ENCODE results near the gene CD28.

CD28 gene

DNA sequence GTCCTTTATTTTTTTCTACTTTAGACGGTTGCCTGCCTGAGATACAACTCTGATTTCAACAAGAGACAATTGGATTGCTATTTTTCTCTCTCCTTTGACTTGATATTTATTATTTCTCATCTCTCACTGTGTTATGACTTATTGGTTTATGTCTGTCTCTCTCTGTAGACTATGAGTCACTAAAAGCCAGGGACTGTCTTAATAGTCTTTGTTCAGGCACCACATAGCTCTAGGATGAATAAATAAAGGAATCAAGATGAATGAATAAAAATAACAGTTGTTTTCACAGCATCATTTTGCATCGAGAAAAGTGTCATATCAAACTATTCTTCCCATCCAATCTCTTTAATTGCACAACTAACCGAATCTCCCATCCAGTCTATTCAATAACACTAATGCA is 31.4 kb upstream of the CD28 start:
- TF ChIP-seq, protein P1, sequence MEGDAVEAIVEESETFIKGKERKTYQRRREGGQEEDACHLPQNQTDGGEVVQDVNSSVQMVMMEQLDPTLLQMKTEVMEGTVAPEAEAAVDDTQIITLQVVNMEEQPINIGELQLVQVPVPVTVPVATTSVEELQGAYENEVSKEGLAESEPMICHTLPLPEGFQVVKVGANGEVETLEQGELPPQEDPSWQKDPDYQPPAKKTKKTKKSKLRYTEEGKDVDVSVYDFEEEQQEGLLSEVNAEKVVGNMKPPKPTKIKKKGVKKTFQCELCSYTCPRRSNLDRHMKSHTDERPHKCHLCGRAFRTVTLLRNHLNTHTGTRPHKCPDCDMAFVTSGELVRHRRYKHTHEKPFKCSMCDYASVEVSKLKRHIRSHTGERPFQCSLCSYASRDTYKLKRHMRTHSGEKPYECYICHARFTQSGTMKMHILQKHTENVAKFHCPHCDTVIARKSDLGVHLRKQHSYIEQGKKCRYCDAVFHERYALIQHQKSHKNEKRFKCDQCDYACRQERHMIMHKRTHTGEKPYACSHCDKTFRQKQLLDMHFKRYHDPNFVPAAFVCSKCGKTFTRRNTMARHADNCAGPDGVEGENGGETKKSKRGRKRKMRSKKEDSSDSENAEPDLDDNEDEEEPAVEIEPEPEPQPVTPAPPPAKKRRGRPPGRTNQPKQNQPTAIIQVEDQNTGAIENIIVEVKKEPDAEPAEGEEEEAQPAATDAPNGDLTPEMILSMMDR (IDR thresholded peaks at IDR 0.05; ENCODE audit: insufficient read depth, low read depth, low read length, missing control alignments): no peak
- no peak for DNase-seq (ENCODE audit: low read depth)
- H3K4me3 ChIP-seq (ENCODE audit: low read depth, low read length): no peak overlapping the region

- TF ChIP-seq, protein P1 (IDR thresholded peaks at IDR 0.05; ENCODE audit: insufficient read depth, low read depth, low read length, missing control alignments): no peak
- no peak overlapping the region for H3K4me3 ChIP-seq (ENCODE audit: low read depth, low read length)
- DNase-seq (ENCODE audit: low read depth): no peak
Measured at GRCh38 chr2:203678971-203679370, 27.5 kb upstream of the CD28 start.

DNA sequence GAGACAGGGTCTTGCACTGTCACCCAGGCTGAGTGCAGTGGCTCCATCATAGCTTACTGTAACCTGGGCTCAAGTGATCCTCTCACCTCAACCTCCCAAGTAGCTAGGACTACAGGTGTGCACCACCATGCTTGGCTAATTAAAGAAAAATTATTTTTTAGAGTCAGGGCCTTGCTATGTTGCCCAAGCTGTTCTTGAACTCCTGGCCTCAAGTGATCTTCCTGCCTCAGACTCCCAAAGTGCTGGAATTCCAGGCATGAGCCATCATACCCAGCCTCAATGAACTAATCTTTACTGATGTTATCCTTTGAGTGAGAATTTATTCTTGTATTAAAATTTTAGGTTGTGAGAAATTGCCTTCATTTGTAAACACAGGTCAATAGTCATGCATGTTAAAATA is 27.0 kb upstream of the CD28 start:
- TF ChIP-seq, protein P1 (IDR thresholded peaks at IDR 0.05; ENCODE audit: insufficient read depth, low read depth, low read length, missing control alignments): no peak
- no peak for DNase-seq (ENCODE audit: low read depth)
- no peak overlapping the region for H3K4me3 ChIP-seq (ENCODE audit: low read depth, low read length)

- TF ChIP-seq, protein P1 (IDR thresholded peaks at IDR 0.05; ENCODE audit: insufficient read depth, low read depth, low read length, missing control alignments): no peak
- H3K4me3 ChIP-seq (ENCODE audit: low read depth, low read length): no peak overlapping the region
- no peak for DNase-seq (ENCODE audit: low read depth)
Measured at GRCh38 chr2:203681978-203682377, 24.5 kb upstream of the CD28 start.

DNA sequence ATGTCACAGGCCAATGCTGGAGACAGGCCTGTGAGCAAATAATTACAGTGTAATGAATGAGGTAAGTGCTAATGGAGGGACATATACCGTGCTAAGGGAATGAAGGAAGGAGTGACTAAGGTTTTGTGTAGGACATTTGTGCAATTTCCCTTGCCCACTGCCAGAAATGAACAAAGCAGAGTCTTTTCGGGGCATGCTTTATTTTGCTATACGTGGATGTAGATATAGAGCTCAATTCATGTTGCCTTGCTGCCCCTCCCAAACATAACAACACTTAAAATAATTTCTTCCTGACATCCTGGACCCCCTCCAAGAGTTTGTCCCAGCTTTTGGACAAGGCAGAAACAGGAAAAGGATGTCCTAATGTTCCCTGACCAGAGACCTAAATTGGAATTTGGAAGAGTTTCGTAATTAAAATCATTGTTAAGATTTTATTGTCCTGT is 23.7 kb upstream of the CD28 start:
- no peak overlapping the region for H3K4me3 ChIP-seq (ENCODE audit: low read depth, low read length)
- TF ChIP-seq, protein P1 (IDR thresholded peaks at IDR 0.05; ENCODE audit: insufficient read depth, low read depth, low read length, missing control alignments): no peak
- no peak for DNase-seq (ENCODE audit: low read depth)

DNA sequence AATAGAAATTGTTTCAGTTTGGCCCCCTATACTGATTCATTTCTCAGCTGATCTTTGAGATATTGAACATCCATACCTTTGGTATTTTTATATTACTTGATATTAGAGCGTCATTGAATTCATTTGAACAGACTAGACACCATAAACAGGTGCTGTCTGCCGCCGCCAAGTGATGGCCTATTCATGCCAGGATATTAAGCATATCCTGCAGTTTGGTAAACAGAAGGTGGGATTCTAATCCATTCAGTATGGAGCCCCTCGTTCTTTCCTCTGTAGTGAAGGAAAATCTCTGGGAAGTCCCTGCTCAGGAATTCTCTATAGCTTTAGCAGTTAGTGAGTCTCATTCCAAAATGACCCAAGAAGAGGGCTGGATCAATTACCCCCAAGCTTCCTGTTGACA is 23.0 kb upstream of the CD28 start:
- no peak overlapping the region for H3K4me3 ChIP-seq (ENCODE audit: low read depth, low read length)
- no peak for DNase-seq (ENCODE audit: low read depth)
- TF ChIP-seq, protein P1 (IDR thresholded peaks at IDR 0.05; ENCODE audit: insufficient read depth, low read depth, low read length, missing control alignments): no peak

- TF ChIP-seq, protein P1 (IDR thresholded peaks at IDR 0.05; ENCODE audit: insufficient read depth, low read depth, low read length, missing control alignments): no peak
- DNase-seq (ENCODE audit: low read depth): peak; percentile 74
Measured at GRCh38 chr2:203683932-203684556, 22.4 kb upstream of the CD28 start.

More at GRCh38 chr2:203683932-203684556, 22.4 kb upstream of the CD28 start:
- H3K4me3 ChIP-seq (ENCODE audit: low read depth, low read length): no peak overlapping the region
